GM12864 (cell line): ENCODE results near the gene PCBP4.

Experiments used
- DNase-seq: peaks from one replicate; pipeline ENCODE4 v3.0.0-alpha.2; 2011; ENCODE audit warnings: low read depth
- H3K4me3 ChIP-seq: 2 replicates; pipeline ENCODE4 v1.5.1; 2011; ENCODE audit warnings: mild to moderate bottlenecking, low read depth, low read length, control low read depth
- TF ChIP-seq, protein P1 (sequence below): IDR thresholded peaks from 2 replicates; pipeline ENCODE4 v1.5.1; 2011; ENCODE audit warnings: low read depth, mild to moderate bottlenecking, moderate library complexity, low read length, control low read depth, inconsistent platforms; ENCODE audit errors: missing control alignments

The PCBP4 gene

DNA sequence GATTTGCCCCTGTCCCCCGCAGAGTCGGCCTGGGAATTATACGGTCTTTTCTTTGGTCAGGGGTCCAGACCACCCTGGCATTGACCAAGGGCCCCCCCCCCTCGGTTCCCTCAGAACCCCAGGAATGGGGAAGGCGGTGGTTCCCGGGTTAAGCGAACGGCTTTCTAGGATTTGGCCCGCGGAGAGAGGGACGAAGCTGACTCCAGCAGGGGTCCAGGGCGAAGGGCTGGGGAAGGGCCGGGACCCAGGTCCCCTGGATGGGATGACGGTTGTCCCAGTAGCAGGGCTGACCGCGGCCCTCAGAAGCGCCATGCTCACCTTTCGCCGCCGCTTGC is 25.8 kb downstream of the PCBP4 start:
- TF ChIP-seq, protein P1, sequence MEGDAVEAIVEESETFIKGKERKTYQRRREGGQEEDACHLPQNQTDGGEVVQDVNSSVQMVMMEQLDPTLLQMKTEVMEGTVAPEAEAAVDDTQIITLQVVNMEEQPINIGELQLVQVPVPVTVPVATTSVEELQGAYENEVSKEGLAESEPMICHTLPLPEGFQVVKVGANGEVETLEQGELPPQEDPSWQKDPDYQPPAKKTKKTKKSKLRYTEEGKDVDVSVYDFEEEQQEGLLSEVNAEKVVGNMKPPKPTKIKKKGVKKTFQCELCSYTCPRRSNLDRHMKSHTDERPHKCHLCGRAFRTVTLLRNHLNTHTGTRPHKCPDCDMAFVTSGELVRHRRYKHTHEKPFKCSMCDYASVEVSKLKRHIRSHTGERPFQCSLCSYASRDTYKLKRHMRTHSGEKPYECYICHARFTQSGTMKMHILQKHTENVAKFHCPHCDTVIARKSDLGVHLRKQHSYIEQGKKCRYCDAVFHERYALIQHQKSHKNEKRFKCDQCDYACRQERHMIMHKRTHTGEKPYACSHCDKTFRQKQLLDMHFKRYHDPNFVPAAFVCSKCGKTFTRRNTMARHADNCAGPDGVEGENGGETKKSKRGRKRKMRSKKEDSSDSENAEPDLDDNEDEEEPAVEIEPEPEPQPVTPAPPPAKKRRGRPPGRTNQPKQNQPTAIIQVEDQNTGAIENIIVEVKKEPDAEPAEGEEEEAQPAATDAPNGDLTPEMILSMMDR: no peak
- peak overlapping the region; percentile 88 for H3K4me3 ChIP-seq
- no peak for DNase-seq

DNA sequence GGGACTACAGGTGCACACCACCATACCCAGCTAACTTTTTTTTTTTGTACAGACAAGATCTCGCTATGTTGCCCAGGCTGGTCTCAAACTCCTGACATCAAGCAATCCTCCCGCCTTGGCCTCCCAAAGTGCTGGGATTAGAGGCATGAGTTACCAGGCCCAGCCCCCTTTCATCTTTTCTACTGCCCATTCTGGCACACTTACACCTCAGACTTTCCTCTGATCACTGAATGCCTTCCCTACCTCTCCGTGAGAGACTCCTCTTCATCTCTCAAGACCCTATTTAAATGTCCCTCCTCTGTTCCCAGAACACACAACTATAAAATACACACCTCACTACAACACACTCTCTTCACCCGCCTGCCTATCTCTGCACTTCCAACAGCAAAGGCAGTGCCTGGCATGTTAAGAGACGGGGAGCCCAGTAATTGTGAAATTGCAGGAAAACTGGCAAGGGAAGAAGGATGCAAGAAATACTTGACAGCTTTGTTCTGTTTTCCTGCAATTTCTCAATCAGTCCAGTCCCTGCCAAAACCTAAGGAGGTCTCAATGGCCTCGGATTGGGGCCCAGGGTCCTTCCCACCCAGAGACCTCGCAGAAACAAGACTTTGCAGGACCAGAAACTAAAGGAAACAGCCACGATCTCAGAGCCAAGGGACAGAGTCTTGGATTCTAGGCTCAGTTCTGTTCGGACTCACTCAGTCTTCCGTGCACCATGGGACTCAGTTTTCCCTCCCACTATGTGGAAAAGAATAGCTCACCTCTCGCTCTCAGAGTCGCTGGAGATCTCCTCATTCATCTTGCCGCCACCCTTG is 26.4 kb downstream of the PCBP4 start:
- H3K4me3 ChIP-seq: peak overlapping the region; percentile 88
- TF ChIP-seq, protein P1: no peak
- DNase-seq: no peak

DNA sequence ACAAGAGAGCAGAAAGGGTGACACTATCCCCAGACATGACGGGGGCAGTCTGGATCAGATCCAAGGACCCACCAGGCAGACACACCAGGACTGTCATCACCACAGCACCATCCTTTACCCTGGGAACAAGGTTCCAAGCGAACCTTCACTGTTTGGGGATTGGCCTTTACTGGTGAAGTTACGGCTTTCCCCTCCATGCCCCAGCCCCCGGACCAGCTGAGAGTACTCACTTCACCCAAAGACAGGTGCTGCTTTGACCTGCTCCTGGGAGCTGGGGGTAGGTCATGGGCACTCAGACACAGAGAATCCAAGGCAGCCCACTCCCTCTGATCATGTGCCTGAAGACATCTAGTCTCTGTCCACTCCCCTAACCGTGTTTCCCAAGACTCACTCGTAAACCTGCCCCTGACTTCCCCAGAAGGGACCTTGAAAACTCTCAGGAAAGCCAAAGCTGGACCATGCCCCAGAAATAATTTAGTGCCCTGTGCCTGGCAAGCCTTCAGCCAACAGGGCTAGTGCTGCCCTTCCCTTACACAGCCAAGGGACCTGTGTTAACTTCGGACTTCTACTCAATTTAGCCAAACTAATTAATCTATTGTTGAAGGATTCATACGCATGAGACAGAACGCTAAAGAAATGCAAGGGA is 28.4 kb downstream of the PCBP4 start:
- TF ChIP-seq, protein P1: no peak
- H3K4me3 ChIP-seq: no peak overlapping the region
- no peak for DNase-seq

DNA sequence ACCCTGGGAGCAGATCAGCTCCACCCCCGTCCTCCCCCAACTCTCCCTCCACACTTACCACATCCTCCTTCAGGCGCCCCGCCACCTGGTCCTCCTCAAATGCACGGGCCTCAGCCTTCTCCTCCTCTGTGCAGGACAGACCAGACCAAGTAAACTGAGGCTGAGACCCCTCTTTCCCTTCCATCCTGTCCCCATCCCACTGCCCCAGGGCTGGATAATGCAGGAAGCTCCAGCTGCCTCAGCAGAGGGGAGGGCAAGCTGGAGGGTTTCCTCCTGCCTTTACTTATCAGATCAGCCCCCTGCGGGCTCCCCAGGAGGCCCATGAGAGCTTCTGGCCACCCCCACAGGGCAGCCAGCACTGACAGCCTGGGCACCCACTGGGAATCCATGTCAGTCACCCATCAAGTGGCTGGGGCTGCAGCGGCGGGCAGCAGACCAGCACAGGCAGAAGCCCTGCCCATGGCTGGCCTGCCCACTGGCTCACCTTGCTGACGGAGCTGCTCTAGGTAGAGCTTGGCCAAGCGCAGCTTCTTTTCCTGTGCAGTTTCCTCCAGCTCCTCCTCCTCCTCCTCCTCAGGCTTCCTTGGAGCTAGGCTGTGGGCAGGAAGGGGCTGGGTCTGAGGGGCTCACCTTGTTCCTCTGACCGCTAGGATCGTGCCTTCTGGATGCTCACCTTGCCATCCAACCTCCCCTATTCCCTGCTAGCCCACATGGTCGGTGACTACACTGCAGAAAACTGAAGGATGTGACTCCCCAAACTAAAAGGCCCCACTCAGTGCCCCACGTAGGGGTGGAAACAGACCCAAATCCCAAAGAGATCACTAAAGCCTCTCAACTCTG is 29.4 kb downstream of the PCBP4 start:
- H3K4me3 ChIP-seq: no peak overlapping the region
- TF ChIP-seq, protein P1: no peak
- no peak for DNase-seq

DNA sequence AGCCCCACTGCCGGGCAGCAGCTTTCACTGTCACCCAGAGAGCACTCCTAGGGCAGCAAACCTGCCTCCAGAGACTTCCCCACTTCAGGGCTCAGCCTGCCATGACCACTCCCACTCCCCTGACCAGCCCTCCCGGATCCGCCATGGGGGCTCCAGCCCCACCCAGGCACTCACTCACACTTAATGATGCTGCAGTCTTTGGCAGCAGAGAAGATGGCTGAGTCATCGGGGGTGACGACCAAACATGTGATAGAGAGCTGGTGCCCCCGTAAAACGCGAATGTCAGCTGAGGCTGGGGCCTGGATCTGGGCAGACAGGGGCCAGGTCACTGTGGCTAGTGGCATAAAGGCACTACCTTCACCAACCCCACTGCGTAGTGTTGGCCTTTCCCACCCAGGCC is 30.2 kb downstream of the PCBP4 start:
- no peak overlapping the region for H3K4me3 ChIP-seq
- no peak for DNase-seq
- TF ChIP-seq, protein P1: no peak

DNA sequence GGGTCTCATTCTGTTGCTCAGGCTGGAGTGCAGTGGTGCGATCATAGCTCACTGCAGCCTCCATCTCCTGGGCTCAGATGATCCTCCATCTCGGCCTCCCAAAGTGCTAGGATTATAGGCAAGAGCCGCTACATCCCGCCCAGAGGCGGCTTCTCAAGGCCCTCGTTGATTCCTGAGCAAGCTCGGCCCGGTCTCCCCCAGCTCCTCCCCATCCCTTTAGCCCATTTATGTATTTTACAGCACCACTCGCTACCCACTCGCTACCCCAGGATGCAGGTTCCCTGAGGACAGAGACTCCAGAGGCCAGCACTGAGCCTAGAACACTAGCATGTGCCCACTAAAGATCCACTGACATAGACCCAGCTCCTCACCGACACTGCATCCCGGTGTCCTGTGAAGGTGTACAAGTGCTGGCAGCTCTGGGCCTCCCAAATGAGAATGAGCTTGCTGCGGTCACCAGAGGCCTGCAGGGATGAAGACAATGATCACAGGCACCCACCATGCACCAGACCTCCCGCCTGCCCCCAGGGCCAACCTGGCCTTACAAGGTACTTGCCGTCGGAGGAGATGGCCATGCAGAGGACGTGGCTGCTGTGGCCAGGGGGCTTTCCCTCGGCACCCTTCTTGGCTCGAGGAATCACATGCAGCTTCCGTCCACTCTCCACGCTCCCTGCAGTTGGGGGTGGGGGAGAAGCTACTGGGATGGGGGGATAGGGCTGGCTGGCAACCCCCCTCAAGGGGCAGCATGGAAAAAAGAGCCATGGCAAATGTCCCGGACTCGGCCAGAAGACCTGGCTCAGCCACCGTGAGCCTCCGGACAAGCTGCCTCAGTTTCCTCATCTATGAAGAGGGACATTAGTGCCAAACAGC is 31.1 kb downstream of the PCBP4 start:
- DNase-seq: no peak
- no peak overlapping the region for H3K4me3 ChIP-seq
- TF ChIP-seq, protein P1: no peak
